GM12892 (cell line): Measurements from ENCODE around the gene LDHD.

Experiments used
- POLR2A ChIP-seq: IDR thresholded peaks from 2 replicates; pipeline ENCODE4 v1.6.1; 2011; ENCODE audit warnings: low read depth, low read length, control low read depth
- POLR2AphosphoS5 ChIP-seq: IDR thresholded peaks from 2 replicates; pipeline ENCODE4 v1.6.1; 2011; ENCODE audit warnings: low read depth, low read length, control low read depth

DNA sequence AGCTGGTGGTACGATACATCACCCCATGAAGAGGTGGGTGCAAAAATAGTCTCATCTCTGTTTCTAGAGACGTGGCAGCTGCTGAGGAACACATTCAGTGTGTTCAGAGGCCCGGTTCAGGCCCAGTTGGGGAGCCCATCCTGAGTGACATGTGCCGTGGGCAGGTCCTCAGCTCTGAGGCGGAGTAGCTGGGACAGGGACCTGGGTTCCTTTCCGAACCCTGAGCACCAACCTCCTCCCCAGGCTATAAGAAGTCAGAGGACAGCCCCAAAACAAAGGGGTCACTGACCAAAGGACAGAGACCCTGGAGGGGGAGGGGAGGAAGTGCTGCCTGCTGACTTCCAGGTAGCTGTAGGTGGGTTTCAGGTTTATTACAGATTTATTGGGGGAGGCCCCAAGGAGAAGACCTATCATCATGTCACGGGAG, 5.1 kb downstream of the LDHD start:
- no peak for TF ChIP-seq POLR2A
- no peak for TF ChIP-seq POLR2AphosphoS5
